Upper lobe of right lung (tissue), 1 donor: Measurements from ENCODE around the gene C21orf58. TPM values are rescaled to one million over a fixed set of nuclear protein-coding genes. Genes with fewer than 3 reads are reported as not detected.
A peak's percentile ranks its signal among the peaks of the same experiment; 100 is the strongest.

Experiments
- ATAC-seq: fragments of 200-7000 bp; cut with Tn5 transposase; one replicate; pipeline ENCODE4 v1.9.1; 2020; ENCODE audit warnings: mild to moderate bottlenecking, moderate library complexity
- DNase-seq: peaks from one replicate; pipeline ENCODE4 v3.0.0-alpha.2; 2020
- H3K27ac ChIP-seq: fragments of 200-600 bp; one replicate; pipeline ENCODE4 v1.8.0; 2022
- H3K27me3 ChIP-seq: fragments of 200-600 bp; one replicate; pipeline ENCODE4 v1.8.0; 2022; ENCODE audit warnings: mild to moderate bottlenecking
- H3K36me3 ChIP-seq: fragments of 200-600 bp; one replicate; pipeline ENCODE4 v1.8.0; 2022
- H3K4me1 ChIP-seq: fragments of 200-600 bp; one replicate; pipeline ENCODE4 v1.8.0; 2022
- H3K4me3 ChIP-seq: fragments of 200-600 bp; one replicate; pipeline ENCODE4 v1.8.0; 2022; ENCODE audit warnings: mild to moderate bottlenecking
- H3K9me3 ChIP-seq: fragments of 200-600 bp; one replicate; pipeline ENCODE4 v1.8.0; 2022
- intact Hi-C: fragments of 100-400 bp; cut with DNase I; formaldehyde crosslinking; loops from one replicate; pipeline ENCODE4 v1.11.0; 2022
- total RNA-seq: library from RNA; stranded (reverse); fragmentation: NEBNext Ultra II Directional; extraction: Animal tissue kit (Norgen Biotek cat#: 25700); gene quantifications from one replicate; pipeline ENCODE4 v1.2.1, GENCODE V29; 2021
- TF ChIP-seq, protein P1 (sequence below): fragments of 200-600 bp; IDR thresholded peaks from one replicate; pipeline ENCODE4 v1.8.0; 2022; ENCODE audit warnings: antibody characterized with exemption
- donor health status: DM: no; HTN: yes; CAD: no; lungs with severe emphysema.

Gene C21orf58
- total RNA-seq, 1 donor from 2014 or later: 2.3 TPM

DNA sequence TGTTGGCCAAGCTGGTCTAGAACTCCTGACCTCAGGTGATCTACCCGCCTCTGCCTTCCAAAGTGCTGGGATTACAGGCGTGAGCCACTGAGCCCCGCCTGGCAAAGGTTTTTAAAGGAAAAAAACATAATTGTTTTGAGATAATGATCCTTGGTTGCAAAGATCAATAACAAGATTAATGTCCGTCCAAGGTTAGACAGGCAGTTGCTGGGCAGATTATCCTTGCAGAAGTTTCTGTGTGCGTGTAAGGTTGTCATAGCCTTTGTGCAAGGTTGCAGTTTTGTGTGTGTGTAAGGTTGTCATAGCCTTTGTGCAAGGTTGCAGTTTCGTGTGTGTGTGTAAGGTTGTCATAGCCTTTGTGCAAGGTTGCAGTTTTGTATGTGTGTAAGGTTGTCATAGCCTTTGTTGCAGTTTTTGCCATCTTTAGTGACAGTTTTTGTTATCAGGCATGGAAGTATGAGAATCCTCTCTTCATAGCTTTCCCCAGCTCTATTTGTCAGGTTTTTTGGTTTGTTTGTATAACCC lies 34.0 kb downstream of the C21orf58 start:
- TF ChIP-seq, protein P1, sequence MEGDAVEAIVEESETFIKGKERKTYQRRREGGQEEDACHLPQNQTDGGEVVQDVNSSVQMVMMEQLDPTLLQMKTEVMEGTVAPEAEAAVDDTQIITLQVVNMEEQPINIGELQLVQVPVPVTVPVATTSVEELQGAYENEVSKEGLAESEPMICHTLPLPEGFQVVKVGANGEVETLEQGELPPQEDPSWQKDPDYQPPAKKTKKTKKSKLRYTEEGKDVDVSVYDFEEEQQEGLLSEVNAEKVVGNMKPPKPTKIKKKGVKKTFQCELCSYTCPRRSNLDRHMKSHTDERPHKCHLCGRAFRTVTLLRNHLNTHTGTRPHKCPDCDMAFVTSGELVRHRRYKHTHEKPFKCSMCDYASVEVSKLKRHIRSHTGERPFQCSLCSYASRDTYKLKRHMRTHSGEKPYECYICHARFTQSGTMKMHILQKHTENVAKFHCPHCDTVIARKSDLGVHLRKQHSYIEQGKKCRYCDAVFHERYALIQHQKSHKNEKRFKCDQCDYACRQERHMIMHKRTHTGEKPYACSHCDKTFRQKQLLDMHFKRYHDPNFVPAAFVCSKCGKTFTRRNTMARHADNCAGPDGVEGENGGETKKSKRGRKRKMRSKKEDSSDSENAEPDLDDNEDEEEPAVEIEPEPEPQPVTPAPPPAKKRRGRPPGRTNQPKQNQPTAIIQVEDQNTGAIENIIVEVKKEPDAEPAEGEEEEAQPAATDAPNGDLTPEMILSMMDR: no peak
- intact Hi-C loops: no loop called here
- H3K4me3 ChIP-seq: no peak overlapping the region
- no peaks in the 10 kb centered on the region for H3K27me3 ChIP-seq
- DNase-seq (no peak), ATAC-seq (no peak)
- no peak overlapping the region for H3K27ac ChIP-seq
- H3K9me3 ChIP-seq: no peaks in the 10 kb centered on the region
- peaks cover 13% of the 10 kb centered on the region for H3K36me3 ChIP-seq
- peaks cover 16% of the 10 kb centered on the region for H3K4me1 ChIP-seq

DNA sequence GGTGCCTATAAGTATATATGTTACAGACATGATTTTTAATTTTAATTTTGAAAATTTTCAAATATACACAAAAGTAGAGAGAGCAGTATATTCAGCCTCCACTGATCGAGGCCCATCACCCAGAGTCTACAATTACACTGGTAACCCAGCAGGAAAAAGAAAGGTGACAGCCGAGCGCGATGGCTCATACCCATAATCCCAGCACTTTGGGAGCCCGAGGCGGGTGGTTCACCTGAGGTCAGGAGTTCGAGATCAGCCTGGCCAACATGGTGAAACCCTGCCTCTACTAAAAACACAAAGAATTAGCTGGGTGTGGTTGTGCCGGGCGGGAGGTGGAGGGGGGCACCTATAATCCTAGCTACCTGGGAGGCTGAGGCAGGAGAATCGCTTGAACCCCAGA lies 36.1 kb downstream of the C21orf58 start:
- TF ChIP-seq, protein P1: no peak
- DNase-seq (no peak), ATAC-seq (no peak)
- peaks cover 37% of the 10 kb centered on the region for H3K4me1 ChIP-seq
- H3K27ac ChIP-seq: no peak overlapping the region
- peaks cover 28% of the 10 kb centered on the region for H3K36me3 ChIP-seq
- H3K4me3 ChIP-seq: peak overlapping the region; percentile 80
- intact Hi-C loops: no loop called here
- no peaks in the 10 kb centered on the region for H3K27me3 ChIP-seq
- no peaks in the 10 kb centered on the region for H3K9me3 ChIP-seq

DNA sequence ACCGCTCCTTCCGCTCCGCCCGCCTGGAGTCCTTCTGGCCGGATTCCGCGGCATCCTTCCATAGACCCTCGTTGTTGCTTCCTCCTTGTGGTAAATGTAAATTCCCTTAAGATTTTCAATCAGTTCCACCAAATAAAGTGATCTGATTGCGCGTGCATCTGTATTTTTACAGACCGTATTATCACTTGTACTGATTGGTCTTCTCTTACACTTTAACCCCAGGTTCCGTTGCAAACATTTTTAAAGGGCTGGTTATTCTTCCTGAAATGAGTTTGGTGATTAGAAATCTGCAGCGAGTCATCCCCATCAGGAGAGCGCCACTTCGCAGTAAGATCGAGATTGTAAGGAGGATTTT lies 37.0 kb downstream of the C21orf58 start:
- H3K4me1 ChIP-seq: peaks cover 46% of the 10 kb centered on the region
- no peaks in the 10 kb centered on the region for H3K27me3 ChIP-seq
- peak overlapping the region; percentile 95 for H3K27ac ChIP-seq
- peak overlapping the region; percentile 80 for H3K4me3 ChIP-seq
- ATAC-seq (no peak), DNase-seq (no peak)
- peaks cover 30% of the 10 kb centered on the region for H3K36me3 ChIP-seq
- TF ChIP-seq, protein P1: no peak
- intact Hi-C loops: no loop called here
- H3K9me3 ChIP-seq: no peaks in the 10 kb centered on the region

DNA sequence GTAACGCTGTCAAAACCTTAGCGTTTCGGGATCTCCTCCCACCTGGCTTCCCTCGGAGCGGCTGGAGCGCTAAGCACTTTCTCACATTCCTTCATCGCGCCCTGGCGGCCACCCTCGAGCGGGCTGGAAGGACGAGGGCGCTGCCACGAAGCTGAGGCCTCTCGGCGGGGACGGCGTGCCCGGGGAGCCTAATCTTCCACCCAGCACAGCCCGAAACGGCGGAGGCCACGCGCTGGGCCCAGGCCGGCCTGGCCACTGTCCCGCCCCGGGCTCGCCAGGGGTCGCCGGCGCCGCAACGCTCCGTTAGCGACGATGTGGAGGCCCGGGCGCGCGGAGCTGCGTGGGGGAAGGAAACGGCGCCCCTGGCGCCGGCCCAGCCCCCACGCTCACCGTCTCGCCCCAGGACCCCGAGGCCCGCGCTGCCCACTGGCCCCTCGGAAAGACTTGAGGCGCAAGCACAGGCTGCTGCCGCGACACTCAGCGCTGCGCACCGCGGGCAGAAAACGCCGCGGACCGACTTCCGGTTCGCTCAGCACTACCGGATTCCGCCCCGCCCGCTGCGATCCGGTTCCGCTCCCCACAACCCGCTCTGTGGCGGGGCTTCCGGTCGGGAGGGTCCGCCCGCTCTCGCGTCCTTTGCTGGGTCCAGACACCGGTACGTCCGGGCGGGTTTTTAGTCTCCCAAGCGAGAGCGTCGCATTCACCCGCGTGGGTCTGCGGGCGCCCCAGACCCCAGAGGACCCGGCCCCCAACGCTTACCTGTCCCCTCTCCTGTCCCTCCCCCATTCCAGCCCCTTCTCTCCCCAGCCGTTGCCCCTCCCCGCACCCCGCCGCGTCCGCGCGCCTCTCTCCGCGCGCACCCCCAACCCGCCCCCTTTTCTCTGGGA lies 37.7 kb downstream of the C21orf58 start, which contains the start of gene YBEY:
Gene YBEY, plus strand, starts transcription at position 582 of the 887 bp plus-strand sequence. CDS start 572 bp downstream, outside the sequence.
- intact Hi-C loops: no loop called here
- Histone ChIP-seq H3K27me3 (no peaks in the 10 kb centered on the region), H3K36me3 (peaks cover 31% of the 10 kb centered on the region), H3K9me3 (no peaks in the 10 kb centered on the region), H3K27ac (peak within 1 kb of the TSS; percentile 95), H3K4me3 (peak within 1 kb of the TSS; percentile 80), H3K4me1 (peaks cover 53% of the 10 kb centered on the region)
- DNase-seq (peak; percentile 96), ATAC-seq (peak; percentile 98)
- TF ChIP-seq, protein P1: peak; percentile 23

DNA sequence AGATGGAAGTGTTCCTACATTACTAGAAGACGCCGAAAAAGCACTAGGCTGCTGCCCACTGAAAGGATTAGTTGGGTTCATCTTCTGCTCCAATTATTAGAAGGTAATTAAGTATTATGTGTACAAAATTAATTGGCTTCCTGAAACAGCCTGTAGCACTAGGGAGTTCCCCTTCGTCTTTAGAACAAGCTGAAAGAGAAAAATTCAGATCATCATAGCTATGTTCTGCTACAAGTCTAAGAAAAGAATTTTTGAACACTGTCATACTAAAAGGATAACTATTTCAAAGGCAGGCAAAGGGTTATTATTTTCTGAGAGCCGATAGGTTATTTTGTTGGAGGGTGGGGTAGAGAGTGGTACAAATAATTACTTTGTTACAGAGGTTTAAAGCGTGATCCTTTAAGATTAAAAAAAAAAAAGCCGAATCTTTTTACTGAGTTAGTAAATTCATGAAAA lies 38.4 kb downstream of the C21orf58 start, which contains the start of gene MCM3AP:
Gene MCM3AP, minus strand, starts transcription at position 406 of the 456 bp plus-strand sequence. Its CDS starts 325 bp downstream, at position 81.
- Histone ChIP-seq H3K27me3 (no peaks in the 10 kb centered on the region), H3K9me3 (no peaks in the 10 kb centered on the region), H3K4me3 (peak within 1 kb of the TSS; percentile 80), H3K27ac (peak within 1 kb of the TSS; percentile 95), H3K4me1 (peaks cover 54% of the 10 kb centered on the region), H3K36me3 (peaks cover 38% of the 10 kb centered on the region)
- DNase-seq (no peak), ATAC-seq (no peak)
- TF ChIP-seq, protein P1: no peak
- intact Hi-C loops: no loop called here
